HepG2 (cell line): Measurements from ENCODE around the gene CDK5RAP2. TPM values are rescaled to one million over a fixed set of nuclear protein-coding genes. Genes with fewer than 3 reads are reported as not detected.

Experiments used
- EEA1 ChIP-seq: sonication (generic); formaldehyde crosslinking; IDR thresholded peaks from 2 replicates; pipeline ENCODE4 v1.5.1; 2020; ENCODE audit warnings: mild to moderate bottlenecking, missing genetic modification reagents, borderline replicate concordance
- ELF1 ChIP-seq: sonication (generic); formaldehyde crosslinking; IDR thresholded peaks from 2 replicates; pipeline ENCODE4 v1.4.0; 2020; ENCODE audit warnings: missing genetic modification reagents
- GFI1 ChIP-seq: sonication (generic); formaldehyde crosslinking; IDR thresholded peaks from 2 replicates; pipeline ENCODE4 v1.5.0; 2020; ENCODE audit warnings: missing genetic modification reagents, mild to moderate bottlenecking, borderline replicate concordance
- HES4 ChIP-seq: sonication (generic); formaldehyde crosslinking; IDR thresholded peaks from 2 replicates; pipeline ENCODE4 v1.9.0; 2021; ENCODE audit warnings: mild to moderate bottlenecking, missing genetic modification reagents, borderline replicate concordance
- HMG20A ChIP-seq: IDR thresholded peaks from 2 replicates; pipeline ENCODE4 v1.6.1; 2016; ENCODE audit warnings: borderline replicate concordance
- HOXD1 ChIP-seq: sonication (generic); formaldehyde crosslinking; IDR thresholded peaks from 2 replicates; pipeline ENCODE4 v1.5.0; 2020; ENCODE audit warnings: missing genetic modification reagents
- KDM2A ChIP-seq: sonication (generic); formaldehyde crosslinking; IDR thresholded peaks from 2 replicates; pipeline ENCODE4 v1.4.0; 2020; ENCODE audit warnings: low read depth, missing genetic modification reagents, borderline replicate concordance
- MATR3 ChIP-seq: sonication (generic); formaldehyde crosslinking; IDR thresholded peaks from 2 replicates; pipeline ENCODE4 v1.4.0; 2020; ENCODE audit warnings: missing genetic modification reagents
- MED1 ChIP-seq: sonication (generic); formaldehyde crosslinking; IDR thresholded peaks from 2 replicates; pipeline ENCODE4 v1.4.0; 2020; ENCODE audit warnings: missing genetic modification reagents
- PHF8 ChIP-seq: sonication (generic); formaldehyde crosslinking; IDR thresholded peaks from 2 replicates; pipeline ENCODE4 v1.5.0; 2020; ENCODE audit warnings: missing genetic modification reagents
- ZC3H13 ChIP-seq: sonication (generic); formaldehyde crosslinking; IDR thresholded peaks from 2 replicates; pipeline ENCODE4 v1.8.1; 2023; ENCODE audit warnings: mild to moderate bottlenecking, missing genetic modification reagents, moderate library complexity
- ZKSCAN1 ChIP-seq: fragments of 150-350 bp; IDR thresholded peaks from 2 replicates; pipeline ENCODE4 v1.6.1; 2014; ENCODE audit warnings: low read length
- ZNF20 ChIP-seq: sonication (generic); formaldehyde crosslinking; IDR thresholded peaks from 2 replicates; pipeline ENCODE4 v1.4.0; 2020; ENCODE audit warnings: mild to moderate bottlenecking, moderate library complexity, missing genetic modification reagents
- ZNF263 ChIP-seq: sonication (generic); formaldehyde crosslinking; IDR thresholded peaks from 2 replicates; pipeline ENCODE4 v1.4.0; 2020; ENCODE audit warnings: missing genetic modification reagents
- ZNF30 ChIP-seq: sonication (generic); formaldehyde crosslinking; IDR thresholded peaks from 2 replicates; pipeline ENCODE4 v1.5.0; 2020; ENCODE audit warnings: mild to moderate bottlenecking, missing genetic modification reagents
- ZNF335 ChIP-seq: sonication (generic); formaldehyde crosslinking; IDR thresholded peaks from 2 replicates; pipeline ENCODE4 v1.4.0; 2020; ENCODE audit warnings: missing genetic modification reagents
- ZNF343 ChIP-seq: sonication (generic); formaldehyde crosslinking; IDR thresholded peaks from 2 replicates; pipeline ENCODE4 v1.4.0; 2020; ENCODE audit warnings: mild to moderate bottlenecking, missing genetic modification reagents
- ZNF468 ChIP-seq: sonication (generic); formaldehyde crosslinking; IDR thresholded peaks from 2 replicates; pipeline ENCODE4 v1.8.0; 2022; ENCODE audit warnings: mild to moderate bottlenecking, moderate library complexity, missing genetic modification reagents
- ZNF558 ChIP-seq: sonication (generic); formaldehyde crosslinking; IDR thresholded peaks from 2 replicates; pipeline ENCODE4 v1.9.0; 2022; ENCODE audit warnings: mild to moderate bottlenecking, missing genetic modification reagents, borderline replicate concordance
- ZNF616 ChIP-seq: sonication (generic); formaldehyde crosslinking; IDR thresholded peaks from 2 replicates; pipeline ENCODE4 v1.5.0; 2020; ENCODE audit warnings: low read depth, mild to moderate bottlenecking, missing genetic modification reagents
- ZNF660 ChIP-seq: sonication (generic); formaldehyde crosslinking; IDR thresholded peaks from 2 replicates; pipeline ENCODE4 v1.5.1; 2020; ENCODE audit warnings: mild to moderate bottlenecking, low read depth, missing genetic modification reagents, borderline replicate concordance
- polyA plus RNA-seq, 8 experiments: library from polyadenylated mRNA; depleted of rRNA in 3 of 8; stranded (reverse) in 7 of 8; unstranded in 1 of 8; fragments of >200 nt; fragmentation: Illumina TruSeq in 4 of 8; extraction: Trizol in 4 of 8; gene quantifications; 2 replicates each; pipeline versions ENCODE4 v1.2.1 to v1.2.3, GENCODE V29; 2011 to 2016; ENCODE audit warnings: low read depth in 4 of 8, missing spikeins in 1 of 8, mixed read lengths in 1 of 8; ENCODE audit not compliant: insufficient read depth in 1 of 8
- total RNA-seq, 5 experiments: library from RNA; depleted of rRNA; stranded (reverse); fragments of >200 nt; fragmentation: Illumina TruSeq; extraction: Trizol; gene quantifications; 2 replicates each; pipeline ENCODE4 v1.2.3, GENCODE V29; 2016; ENCODE audit warnings: low read depth in 1 of 5
- TF ChIP-seq, protein P1 (sequence below): sonication (generic); formaldehyde crosslinking; IDR thresholded peaks from 2 replicates; pipeline ENCODE4 v1.5.1; 2020; ENCODE audit warnings: missing genetic modification reagents, mild to moderate bottlenecking, borderline replicate concordance
- TF ChIP-seq, protein P2 (sequence below): sonication (generic); formaldehyde crosslinking; conservative IDR thresholded peaks from 2 replicates; pipeline ENCODE4 v1.4.0; 2020; ENCODE audit warnings: mild to moderate bottlenecking, missing genetic modification reagents, moderate library complexity
- TF ChIP-seq, protein P3 (sequence below): sonication (generic); formaldehyde crosslinking; IDR thresholded peaks from 2 replicates; pipeline ENCODE4 v1.5.0; 2020; ENCODE audit warnings: missing genetic modification reagents, mild to moderate bottlenecking, borderline replicate concordance

The CDK5RAP2 gene
- total and polyA plus RNA-seq, 2 of the 13 experiments (the other 11 are each of a cell fraction or from before 2014, with no cell fraction given) = 31.8 to 42.2 TPM

DNA sequence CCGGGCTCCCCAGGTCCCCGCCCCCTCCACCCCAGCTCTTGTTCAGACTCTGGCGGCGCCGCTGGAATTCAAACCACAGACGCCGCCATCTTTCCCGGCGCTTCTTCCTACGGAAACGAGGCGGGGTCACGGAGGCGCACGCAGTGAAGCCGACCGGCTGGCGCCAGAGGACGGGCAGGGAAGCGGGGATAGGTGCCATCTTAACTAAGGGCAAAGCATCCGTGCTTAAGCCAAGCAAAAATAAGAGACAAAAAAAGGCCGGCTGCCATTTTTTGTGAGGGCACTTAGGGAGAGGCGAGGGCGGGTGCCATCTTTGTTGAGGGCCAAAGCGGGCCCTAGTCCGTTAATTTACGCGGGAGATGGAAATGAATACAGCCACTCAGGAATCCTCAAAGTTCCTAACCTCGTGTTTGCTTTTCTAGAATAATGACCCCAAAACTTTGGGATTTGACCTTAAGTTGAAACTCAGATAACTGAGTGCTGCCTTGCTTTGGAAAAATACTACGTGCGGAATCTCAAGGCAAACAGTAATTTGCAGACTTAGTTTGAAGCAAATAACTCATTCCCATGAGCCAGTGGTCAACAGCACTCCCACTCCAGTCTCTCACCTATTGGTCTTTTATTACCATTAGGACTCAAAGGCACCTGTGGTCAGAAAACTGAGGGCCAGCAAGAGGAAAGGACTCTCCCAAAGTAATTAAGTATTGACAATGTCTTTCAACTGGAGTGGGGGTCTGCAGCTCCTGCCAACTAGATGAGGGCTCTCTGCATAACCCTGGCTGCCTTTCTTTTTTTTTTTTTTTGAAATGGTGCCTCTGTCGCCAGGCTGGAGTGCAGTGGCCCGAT is at the start of gene CDK5RAP2 (continued):
- TF ChIP-seq, protein P1, sequence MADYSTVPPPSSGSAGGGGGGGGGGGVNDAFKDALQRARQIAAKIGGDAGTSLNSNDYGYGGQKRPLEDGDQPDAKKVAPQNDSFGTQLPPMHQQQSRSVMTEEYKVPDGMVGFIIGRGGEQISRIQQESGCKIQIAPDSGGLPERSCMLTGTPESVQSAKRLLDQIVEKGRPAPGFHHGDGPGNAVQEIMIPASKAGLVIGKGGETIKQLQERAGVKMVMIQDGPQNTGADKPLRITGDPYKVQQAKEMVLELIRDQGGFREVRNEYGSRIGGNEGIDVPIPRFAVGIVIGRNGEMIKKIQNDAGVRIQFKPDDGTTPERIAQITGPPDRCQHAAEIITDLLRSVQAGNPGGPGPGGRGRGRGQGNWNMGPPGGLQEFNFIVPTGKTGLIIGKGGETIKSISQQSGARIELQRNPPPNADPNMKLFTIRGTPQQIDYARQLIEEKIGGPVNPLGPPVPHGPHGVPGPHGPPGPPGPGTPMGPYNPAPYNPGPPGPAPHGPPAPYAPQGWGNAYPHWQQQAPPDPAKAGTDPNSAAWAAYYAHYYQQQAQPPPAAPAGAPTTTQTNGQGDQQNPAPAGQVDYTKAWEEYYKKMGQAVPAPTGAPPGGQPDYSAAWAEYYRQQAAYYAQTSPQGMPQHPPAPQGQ (CRISPR knock-in tag) = no peak
- no peak for TF ChIP-seq ZNF20
- TF ChIP-seq ZNF30 (CRISPR knock-in tag) = no peak
- TF ChIP-seq MATR3 (CRISPR knock-in tag) = no peak
- no peak for TF ChIP-seq ZNF263 (CRISPR knock-in tag)
- TF ChIP-seq ZNF343 = no peak
- TF ChIP-seq KDM2A (CRISPR knock-in tag) = peak; percentile 75; the same call in 1 of the 2 replicates
- no peak for TF ChIP-seq HMG20A (CRISPR knock-in tag)
- no peak for TF ChIP-seq HES4 (CRISPR knock-in tag)
- TF ChIP-seq ELF1 (CRISPR knock-in tag) = peak; percentile 83
- no peak for TF ChIP-seq ZC3H13 (CRISPR knock-in tag)
- TF ChIP-seq MED1 = peak; percentile 21; the same call in 1 of the 2 replicates
- TF ChIP-seq ZKSCAN1 = no peak
- TF ChIP-seq GFI1 (CRISPR knock-in tag) = no peak; the same call in none of the 2 replicates
- peak; percentile 94 for TF ChIP-seq ZNF335 (CRISPR knock-in tag)
- TF ChIP-seq ZNF558 (CRISPR knock-in tag) = no peak
- no peak for TF ChIP-seq EEA1 (CRISPR knock-in tag)
- no peak for TF ChIP-seq ZNF616 (CRISPR knock-in tag)
- no peak for TF ChIP-seq ZNF468
- no peak for TF ChIP-seq HOXD1 (CRISPR knock-in tag)
- TF ChIP-seq, protein P2, sequence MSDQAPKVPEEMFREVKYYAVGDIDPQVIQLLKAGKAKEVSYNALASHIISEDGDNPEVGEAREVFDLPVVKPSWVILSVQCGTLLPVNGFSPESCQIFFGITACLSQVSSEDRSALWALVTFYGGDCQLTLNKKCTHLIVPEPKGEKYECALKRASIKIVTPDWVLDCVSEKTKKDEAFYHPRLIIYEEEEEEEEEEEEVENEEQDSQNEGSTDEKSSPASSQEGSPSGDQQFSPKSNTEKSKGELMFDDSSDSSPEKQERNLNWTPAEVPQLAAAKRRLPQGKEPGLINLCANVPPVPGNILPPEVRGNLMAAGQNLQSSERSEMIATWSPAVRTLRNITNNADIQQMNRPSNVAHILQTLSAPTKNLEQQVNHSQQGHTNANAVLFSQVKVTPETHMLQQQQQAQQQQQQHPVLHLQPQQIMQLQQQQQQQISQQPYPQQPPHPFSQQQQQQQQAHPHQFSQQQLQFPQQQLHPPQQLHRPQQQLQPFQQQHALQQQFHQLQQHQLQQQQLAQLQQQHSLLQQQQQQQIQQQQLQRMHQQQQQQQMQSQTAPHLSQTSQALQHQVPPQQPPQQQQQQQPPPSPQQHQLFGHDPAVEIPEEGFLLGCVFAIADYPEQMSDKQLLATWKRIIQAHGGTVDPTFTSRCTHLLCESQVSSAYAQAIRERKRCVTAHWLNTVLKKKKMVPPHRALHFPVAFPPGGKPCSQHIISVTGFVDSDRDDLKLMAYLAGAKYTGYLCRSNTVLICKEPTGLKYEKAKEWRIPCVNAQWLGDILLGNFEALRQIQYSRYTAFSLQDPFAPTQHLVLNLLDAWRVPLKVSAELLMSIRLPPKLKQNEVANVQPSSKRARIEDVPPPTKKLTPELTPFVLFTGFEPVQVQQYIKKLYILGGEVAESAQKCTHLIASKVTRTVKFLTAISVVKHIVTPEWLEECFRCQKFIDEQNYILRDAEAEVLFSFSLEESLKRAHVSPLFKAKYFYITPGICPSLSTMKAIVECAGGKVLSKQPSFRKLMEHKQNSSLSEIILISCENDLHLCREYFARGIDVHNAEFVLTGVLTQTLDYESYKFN (CRISPR knock-in tag) = peak; percentile 27; the same call in 1 of the 2 replicates
- no peak for TF ChIP-seq ZNF660 (CRISPR knock-in tag)
- no peak for TF ChIP-seq PHF8
- TF ChIP-seq, protein P3, sequence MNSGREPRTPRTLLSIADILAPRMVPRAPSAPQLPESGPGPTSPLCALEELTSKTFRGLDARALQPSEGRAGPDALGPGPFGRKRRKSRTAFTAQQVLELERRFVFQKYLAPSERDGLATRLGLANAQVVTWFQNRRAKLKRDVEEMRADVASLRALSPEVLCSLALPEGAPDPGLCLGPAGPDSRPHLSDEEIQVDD (CRISPR knock-in tag) = no peak
